Stimulated activated CD8-positive, alpha-beta memory T cell treated with anti-CD3 and anti-CD28 coated beads, Interleukin-2, amount 100 ng/mL, for 1 hour (primary cell): Measurements from ENCODE around the gene PHF21B.
"Not testable (repeated sequence)": the region's sequence is repeated elsewhere in the genome, so short reads cannot be mapped to it uniquely, and the experiment has no call there.

ENCODE experiments used
- DNase-seq, 2 donors: peaks; one replicate each; pipeline ENCODE4 v3.0.0-alpha.2; 2020; ENCODE audit warnings: low read depth in 2 of 2

The PHF21B gene

DNA sequence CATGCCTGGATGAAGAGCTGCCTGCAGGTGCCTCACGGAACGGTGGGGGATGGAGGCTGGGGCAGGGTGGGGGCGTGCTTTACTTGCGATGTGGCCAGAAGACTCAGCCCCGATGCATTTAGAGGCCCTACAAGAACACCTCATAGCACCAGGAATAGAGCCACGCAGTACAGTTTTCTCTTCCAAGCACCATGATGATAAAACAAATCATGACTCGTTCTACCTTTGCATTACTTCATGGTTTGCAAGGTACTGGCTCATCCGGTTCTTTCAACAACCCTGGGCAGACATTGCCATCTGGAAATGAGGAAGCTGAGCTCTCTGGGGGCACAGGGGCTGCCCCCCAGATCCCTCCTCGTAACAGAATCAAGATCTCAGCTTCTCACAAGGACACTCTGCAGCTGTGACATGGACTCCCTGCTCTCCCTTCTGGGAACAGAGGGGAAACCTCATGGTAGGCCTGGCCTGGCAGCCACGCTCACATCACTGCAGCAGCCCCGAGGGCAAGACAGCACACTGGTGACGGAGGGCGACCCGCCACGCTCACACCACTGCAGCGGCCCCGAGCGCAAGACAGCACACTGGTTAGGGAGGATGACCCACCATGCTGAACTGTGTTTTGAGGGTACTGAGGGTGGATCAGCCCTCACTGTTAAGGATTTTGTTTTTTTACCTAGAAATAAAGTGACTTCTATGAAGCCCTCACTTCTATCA is 46.9 kb downstream of the PHF21B start:
- no peak for DNase-seq

DNA sequence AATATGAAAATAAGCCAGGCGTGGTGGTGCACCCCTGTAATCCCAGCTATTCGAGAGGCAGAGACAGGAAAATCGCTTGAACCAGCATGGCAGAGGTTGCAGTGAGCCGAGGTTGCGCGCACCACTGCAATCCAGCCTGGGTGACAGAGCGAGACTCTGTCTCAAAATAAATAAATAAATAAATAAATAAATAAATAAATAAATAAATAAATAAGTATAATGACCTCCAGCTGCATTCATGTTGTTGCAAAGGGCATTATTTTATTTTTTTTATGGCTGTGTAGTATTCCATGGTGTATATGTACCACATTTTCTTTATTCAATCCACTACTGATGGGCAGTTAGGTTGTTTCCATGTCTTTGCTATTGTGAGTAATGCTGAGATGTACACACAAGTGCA is 48.1 kb downstream of the PHF21B start:
- not testable (repeated sequence) for DNase-seq

DNA sequence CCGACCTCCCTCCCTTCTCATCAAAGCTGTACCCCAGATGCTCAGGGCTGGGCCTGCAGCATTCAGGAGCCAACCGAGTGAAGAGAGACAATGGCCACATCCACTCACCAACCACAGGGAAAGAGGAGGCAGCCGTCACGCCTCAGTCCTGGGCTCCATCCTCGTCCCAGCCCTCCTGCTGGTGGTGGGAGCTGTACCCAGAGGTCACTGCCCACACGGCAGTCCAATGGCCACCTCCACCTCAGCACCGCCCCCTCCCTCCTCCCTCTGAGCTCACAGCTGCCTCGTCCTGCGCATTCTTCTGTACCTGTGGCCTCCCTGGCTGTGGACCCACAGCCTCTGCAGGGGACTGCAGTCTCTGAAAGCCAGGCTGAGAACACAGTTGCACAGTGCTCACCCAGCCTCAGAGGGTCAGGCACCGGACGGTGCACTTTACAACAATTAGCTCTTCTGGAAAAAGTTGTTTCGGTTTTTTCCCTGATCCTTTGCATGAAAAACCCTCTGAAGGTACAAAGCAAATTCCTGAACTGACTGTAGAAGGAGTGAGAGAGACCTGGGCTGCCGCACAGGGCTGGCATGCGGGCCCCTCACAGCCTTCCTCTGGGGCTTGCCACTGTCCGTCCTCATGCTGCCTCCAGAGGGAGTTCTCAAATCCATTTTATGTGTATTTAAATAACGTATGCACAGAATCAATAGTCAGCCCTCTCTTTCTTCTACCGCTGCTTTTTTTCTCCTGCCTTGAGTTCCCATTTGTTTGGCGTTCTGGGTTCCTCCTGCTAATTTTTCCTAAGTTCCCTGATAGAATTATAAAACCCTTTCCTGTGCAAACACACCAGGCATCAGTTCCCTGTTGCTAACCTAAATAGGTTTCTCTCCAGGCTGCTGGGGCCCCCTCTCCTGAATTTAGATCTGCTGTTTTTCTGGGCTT is 52.7 kb downstream of the PHF21B start:
- DNase-seq = no peak

DNA sequence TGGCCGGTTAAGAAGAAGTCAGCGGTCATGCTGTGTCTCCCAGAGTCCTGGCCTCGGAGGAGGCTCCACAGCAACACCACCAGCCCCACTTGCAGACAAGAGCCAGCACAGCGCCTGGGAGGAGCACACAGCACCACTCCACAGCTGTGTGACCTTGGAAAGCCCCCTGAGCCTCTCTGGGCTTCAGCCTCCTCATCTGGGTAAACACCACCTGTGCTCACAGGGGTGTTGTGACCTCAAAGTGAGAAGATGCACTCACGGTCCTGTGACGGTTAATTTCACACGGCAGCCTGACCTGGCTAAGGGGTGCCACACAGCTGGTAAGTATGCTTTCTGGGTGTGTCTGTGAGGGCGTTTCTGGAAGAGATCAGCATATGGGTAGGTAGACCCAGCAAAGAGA is 54.7 kb downstream of the PHF21B start:
- no peak for DNase-seq

DNA sequence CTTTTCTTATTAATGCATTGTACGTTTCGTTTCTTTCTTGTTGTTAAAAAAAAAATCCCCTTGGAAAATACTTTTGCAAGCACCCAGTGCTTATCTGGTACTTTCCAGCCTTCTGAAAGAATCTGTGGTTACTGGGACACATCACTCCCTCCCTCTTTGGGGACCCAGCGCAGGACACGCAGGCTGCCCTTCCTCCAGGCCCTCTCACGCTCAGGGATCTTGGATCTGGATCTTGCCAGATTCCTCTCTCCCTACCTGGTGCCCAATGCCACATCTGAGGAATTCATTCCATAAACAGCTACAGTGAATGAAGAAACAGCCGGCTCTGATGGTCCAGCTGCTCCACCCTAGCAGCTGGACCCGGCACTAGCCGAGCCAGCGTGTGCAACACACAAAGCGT is 55.7 kb downstream of the PHF21B start:
- no peak for DNase-seq

DNA sequence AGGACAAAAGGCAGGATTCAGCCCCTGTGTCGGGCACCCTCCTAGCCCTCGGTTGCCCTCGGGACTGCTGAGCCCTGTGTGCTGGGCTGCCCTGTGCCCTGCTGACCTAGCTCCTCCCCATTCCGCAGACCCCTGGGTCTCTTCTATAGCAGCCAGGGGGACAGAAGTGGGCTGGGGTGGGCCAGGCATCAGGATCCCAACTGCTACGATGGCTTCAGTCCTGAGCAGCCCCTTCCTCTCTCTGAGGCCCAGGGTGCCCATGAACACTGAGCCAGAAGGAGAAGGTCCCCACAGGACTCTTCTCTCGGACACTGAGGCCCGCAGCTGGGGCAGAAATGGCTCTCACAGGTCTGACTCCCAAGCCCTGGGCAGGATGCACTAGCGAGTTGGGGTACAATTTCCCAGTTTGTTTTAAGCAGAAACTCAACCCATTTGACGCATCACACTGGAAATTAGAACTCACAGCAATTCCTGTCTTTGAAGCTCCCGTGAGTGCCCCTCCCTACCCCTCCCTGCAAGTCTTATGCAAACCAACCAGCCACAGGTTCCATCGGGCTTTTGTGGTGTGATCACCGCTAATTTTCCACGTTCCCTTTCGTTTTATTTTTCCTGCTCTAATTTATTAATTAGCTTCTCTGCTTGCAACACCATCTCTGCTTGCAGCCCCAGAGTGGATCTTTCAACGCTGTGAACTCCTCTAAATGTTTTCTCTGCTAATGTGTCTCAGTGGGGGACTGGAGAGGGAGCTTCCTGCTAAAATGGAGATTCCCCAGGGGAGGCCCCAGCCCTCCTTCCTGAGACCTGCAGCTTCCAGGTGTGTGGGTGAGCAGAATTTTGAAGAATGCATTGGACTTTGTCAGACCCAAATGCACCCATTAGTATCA is 56.7 kb downstream of the PHF21B start:
- DNase-seq = no peak

DNA sequence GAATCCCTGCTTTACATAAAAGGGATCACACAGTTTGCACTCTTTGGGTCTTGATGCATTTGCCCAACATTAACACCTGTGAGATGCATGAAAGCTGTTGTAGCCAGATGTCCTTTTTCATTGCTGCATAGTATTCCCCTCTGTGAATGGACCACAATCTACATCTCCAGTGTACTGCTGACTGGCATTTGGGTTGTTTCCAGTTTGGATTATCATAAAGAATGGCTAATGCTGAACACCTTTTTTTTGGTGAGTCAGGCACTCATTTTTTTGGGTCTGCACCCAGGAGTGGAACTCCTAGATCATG is 58.3 kb downstream of the PHF21B start:
- DNase-seq = no peak

DNA sequence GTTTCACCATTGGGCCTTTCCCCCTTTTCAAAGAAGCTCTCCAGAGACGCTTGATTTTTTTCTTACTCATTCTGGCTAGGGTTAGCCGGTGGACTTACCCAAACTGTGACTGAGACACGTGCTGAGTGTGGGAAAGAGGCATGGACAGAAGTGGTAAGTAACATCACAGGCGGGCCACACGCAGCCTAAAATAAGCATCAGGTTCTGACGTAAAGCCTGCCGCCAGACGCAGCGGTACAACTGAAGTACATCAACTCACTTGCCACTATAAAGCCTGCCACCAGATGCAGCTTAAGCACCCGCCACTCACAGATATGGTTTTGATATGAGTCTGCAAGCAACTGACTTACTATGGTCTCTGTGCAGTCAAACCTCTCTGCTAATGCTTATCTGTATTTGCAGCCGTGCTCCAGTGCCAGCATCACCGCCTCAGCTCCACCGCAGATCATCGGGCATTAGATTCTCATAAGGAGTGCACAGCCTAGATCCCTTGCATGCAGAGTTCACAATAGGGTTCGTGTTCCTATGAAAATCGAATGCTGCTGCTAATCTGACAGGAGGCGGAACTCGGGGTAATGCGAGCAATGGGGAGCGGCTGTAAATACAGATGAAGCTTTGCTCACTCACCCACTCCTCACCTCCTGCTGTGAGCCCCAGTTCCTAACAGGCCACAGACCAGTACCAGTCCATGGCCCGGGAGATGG is 58.8 kb downstream of the PHF21B start:
- no peak for DNase-seq

DNA sequence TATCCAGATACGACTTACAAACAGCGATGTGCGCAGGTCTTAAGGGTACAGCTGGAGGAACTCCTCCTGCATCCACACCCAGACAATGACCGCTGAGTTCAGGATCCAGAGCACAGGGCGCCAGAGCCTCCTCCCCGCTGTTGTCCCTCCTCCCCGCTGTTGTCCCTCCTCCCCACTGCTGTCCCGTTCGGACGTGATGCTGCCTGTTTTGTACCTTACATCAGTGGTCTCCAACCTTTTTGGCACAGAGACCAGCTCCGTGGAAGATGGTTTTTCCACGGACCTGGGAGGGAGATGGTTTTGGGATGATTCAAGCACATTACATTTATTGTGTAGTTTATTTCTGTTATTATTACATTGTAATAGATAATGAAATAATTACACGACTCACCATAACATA is 62.0 kb downstream of the PHF21B start:
- DNase-seq = no peak

DNA sequence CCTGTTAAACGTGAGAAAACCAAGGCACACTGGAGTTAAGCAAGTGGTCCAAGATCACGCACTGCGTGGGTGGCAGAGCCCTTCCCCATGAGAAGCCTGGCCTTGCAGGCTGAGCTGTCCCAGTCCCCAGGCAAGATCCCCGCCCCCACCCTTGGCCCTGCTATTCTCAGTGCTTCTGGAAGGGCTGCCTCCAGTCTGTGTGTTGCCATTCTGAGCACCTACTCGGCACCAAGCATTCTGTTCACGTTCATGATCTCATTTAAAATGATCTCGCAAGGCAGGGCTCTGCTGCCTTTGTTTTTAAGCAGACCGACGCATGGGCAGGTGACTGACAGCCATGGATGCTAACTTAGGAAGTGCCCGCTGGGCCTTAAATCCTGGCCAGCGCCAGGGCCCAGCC is 62.8 kb downstream of the PHF21B start:
- DNase-seq = no peak

DNA sequence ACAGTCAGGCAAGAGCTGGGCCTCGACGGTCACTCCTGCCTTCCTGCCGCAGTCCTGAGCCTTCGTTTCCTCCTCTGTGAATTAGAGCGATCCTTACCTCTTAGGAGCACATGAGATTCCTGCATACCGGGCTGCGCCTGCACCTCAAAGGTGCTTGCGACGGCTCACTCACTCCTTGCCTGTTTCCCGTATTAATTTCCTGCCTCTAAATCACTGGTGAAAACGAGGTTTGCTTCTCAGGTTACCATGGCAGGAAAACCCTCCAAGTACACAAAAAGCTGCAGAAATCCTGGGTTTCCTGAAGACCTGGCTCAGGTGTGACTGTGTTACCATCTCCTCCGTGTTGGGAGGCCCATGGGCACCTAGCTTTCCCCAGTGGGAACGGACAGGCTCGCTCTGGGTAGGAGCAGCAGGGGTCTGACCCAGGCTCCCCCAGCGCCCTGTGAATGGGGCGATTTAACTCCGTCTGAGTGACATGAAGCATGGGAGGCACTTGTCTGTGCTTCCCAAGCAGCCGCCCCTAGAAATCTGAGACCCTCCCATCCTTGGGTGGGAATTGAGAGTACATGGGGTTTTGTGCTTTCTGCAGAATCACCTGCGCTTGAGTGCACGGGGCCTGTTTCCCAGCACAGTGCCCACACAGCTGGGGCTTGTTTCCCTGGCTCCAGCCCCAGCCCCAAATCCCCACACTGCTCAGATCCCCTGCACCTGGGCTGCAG is 64.8 kb downstream of the PHF21B start:
- DNase-seq = no peak

DNA sequence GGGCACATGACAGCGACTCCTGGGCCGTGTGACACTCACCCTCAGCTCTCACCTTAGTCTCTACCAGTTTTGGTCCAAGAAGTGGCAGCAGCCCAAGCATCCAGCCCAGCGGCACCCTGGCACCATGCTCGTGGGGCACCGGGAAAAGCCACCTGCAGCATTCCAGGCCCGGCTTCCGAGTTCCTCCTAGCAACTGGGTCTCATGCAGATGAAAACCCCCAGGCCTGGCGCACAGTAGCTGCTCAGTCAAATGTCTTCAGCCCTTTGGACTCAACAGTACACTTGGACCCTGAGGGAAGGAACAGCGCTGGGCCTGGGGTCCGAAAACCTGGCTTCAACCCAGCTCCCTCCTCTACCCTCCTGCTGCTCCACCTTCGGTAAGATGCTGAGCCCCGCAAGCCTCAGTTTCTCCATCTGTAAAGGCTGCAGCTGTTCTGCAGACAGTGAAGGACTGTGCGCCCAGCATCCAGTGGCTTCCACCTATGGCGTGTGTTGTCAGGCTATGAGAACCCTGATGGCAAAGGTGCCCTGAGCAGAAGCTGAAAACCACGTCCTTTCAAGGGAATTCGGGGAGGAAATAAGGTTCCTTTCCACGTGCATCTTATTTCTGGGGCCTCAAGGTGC is 66.0 kb downstream of the PHF21B start:
- DNase-seq = no peak

DNA sequence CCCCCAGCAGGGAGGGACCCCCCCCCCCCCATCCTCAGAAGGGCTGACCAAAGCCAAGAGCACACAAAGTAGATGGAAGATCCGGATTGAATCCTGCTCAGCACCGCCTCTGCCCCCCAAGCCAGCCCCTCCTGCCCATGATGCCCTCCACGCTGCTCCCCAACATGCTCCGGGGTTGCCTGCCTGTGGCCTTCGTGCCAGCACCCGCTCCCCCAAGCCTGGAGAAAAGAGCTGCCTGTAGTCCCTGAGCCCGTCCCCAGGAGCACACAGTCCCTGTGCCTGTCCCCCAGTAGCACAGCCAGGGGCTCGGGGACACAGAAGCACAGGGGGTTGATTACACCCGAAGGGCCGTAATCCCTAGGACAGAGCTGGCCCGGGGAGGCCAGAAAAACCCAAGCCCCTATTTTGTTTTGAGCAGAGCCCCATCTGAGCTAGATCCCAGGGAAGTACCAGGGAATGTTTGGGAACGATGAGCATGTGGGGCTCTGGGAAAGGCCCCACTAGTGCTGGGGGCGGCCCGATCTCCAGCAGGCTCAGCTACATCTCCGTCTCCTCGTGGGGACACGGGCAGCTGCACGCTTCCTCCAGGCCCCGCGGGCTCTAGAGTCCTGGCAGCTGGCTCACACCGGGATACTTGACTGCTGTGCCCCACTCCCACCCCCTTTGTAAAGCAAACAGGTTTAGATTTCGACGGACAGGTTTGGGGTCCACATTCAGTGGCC is 66.7 kb downstream of the PHF21B start:
- no peak for DNase-seq

DNA sequence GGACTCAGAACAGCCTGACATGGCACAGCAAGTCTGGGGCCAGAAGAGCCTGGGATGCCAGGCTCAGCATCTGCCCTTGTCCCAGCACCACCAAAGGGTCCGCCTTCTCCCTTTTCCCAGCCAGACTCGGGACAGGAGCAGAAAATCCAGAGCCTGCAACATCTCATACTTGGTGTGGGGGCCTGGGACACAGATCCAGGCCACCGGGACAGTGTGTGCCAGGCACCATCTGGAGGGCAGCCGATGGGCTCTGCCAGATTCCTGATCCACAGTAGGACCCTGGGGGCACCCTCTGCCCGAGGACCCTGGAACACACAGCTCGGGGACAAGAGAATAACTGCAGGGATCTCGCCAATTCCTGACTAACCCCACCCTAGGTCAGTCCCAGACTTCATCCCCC is 67.7 kb downstream of the PHF21B start:
- DNase-seq = no peak

DNA sequence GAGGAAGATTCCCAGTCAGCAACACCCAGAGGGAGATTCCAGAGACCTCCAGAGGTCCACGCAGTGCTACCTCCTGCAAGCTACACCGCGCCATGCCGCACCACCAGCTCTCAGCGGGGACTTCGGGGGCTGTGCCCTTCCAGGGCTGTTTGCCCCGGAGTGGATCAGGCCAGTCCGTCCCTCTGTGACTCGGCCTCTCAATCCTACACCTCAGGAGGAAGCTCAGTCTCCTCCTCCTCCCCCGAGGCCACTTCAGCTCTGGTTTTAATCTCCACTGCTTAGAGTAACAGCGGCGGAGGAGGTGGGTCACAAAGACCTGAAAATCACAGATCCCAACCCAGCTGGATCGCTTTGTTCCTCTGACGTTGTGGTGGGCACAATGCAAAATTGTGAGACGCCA is 68.6 kb downstream of the PHF21B start:
- DNase-seq = no peak

DNA sequence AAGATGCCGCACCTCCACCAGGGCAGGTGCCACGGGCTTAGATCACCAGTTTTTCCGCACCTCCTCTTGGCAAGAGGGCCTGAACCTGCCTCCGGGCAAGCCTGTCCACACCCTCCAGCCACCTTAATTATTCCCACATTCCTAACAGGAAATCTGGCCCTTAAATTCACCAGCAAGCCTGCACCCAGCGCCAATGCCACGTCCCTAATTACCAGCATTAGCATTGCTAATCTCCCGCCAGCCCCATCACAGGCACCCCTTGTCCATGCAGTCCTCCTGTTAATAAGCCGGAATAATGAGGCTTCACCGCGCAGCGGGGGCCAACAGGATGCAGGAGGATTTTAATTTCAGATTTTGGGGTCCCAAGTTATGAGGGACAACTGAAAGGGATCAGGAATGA is 69.7 kb downstream of the PHF21B start:
- no peak for DNase-seq

DNA sequence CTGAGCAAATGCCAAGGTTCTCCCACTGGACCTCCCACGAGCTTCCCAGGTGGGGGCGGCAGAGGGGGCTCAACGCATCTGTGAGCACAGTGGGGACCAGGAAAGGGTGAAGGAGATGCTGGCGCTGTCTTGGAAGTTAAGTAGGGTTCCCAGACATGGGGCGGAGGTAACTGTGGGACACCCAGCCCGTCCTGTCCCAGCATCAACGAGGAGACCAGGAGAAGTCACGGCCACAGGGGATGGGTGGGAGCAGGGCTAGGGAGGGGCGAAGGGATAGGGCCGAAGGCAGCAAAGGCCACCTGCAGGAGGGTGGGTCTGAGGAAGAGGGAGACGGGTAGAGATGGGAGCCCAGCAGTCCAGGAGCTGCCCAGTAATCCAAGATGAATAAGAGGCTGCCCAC is 70.4 kb downstream of the PHF21B start:
- DNase-seq = no peak

DNA sequence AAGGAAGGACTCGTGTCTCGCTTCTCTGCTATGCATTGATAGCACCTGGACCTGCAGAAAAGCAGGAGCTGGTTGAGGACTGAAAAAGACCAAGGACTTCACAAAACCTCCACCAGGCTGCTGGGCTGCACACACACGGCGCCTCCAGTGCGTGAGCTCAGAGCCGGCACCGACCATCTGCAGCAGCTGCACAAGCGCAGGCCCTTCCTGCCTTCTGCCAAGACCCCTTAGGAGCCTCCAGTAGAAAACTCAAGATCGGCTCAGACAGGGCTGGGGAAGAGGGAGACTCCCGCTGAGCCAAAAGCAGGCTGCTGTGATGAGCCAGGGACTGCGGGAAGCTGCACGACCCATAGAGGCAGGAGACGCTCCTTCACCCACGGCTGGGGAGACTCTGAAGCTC is 70.9 kb downstream of the PHF21B start:
- DNase-seq = no peak

DNA sequence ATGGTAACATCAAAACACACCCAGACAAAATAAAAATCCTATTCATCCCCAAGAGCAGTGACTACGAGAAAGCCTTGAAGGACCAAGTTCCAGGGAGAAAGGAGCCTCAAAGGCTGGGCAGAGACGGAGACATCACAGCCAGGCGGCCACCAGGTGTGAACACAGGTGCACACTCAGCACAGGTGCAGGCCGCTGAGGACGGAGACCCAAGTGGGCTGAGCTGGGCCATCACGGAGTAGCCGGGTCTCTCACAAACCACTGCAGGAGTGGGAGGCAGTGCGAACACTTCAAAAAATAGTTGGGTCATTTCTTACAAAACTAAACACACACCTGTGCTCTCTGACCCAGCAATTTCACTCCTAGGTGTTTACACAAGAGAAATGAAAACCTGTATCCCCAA is 72.6 kb downstream of the PHF21B start:
- DNase-seq = no peak

DNA sequence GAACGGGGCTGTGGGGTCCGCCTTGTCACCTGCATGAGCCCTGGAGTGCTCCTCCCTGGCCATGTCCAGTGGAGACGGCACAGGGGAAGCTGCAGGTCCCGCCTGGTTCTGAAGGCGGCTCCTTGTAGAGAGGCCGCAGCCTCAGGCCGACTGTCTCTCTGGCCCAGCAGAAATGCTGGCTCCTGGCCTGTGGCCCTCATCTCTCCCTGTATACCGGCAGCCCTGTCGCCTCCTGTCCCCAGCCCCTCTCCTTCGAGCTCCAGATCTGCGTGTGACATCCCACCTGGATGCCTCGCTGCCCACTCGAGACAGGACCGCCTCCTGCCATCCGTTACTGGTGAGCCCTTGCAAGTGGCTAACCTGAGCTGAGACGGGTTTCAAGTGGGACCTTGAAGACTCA is 73.6 kb downstream of the PHF21B start:
- no peak for DNase-seq
